Measurements from ENCODE around the gene CROCC.
"Not testable (repeated sequence)": the region's sequence is repeated elsewhere in the genome, so short reads cannot be mapped to it uniquely, and the experiment has no call there.

GRCh38 chr1:16952376-16952775 is 30.6 kb downstream of the CROCC start:
- not testable (repeated sequence) for TF ChIP-seq POLR2AphosphoS5 (IDR thresholded peaks at IDR 0.05; ENCODE audit: insufficient read depth in 1 of 2, low read depth in 1 of 2); POLR2A (IDR thresholded peaks at IDR 0.05); CTCF (IDR thresholded peaks at IDR 0.05)
